Measurements from ENCODE around the gene QARS1. TPM values are rescaled to one million over a fixed set of nuclear protein-coding genes. Genes with fewer than 3 reads are reported as not detected.
A peak's percentile ranks its signal among the peaks of the same experiment; 100 is the strongest.

Gene QARS1
- total RNA-seq, 1 donor from 2014 or later, result 416 TPM

DNA sequence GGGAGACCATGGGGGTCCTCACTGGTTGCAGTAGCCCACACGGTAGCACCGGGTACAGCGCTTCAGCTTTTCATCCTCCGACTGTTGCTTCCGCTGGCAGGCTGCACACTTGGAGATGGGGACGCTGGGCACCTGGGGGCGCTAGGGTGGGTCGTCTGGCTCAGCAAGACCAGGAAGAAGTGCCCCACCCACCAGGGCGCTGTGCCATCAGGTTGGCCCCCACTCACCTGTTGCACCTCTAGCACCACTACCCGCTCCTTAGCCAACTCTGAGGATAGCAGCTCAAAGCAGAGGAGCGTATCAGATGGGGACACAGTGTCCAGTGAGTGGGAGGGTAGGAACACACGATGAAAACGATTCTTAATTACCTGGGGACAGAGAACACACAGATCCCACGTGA is 7.7 kb upstream of the QARS1 start:
- no peaks in the 10 kb centered on the region for H3K9me3 Mint-ChIP-seq (ENCODE audit: unreplicated experiment)
- H3K4me1 Mint-ChIP-seq (ENCODE audit: unreplicated experiment), result no peaks in the 10 kb centered on the region
- TF ChIP-seq, protein P1, sequence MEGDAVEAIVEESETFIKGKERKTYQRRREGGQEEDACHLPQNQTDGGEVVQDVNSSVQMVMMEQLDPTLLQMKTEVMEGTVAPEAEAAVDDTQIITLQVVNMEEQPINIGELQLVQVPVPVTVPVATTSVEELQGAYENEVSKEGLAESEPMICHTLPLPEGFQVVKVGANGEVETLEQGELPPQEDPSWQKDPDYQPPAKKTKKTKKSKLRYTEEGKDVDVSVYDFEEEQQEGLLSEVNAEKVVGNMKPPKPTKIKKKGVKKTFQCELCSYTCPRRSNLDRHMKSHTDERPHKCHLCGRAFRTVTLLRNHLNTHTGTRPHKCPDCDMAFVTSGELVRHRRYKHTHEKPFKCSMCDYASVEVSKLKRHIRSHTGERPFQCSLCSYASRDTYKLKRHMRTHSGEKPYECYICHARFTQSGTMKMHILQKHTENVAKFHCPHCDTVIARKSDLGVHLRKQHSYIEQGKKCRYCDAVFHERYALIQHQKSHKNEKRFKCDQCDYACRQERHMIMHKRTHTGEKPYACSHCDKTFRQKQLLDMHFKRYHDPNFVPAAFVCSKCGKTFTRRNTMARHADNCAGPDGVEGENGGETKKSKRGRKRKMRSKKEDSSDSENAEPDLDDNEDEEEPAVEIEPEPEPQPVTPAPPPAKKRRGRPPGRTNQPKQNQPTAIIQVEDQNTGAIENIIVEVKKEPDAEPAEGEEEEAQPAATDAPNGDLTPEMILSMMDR (IDR thresholded peaks at IDR 0.05; ENCODE audit: unreplicated experiment), result no peak
- H3K27ac Mint-ChIP-seq (ENCODE audit: unreplicated experiment), result no peak overlapping the region
- peaks cover 45% of the 10 kb centered on the region for H3K36me3 Mint-ChIP-seq (ENCODE audit: low read depth, unreplicated experiment)
- no peak for DNase-seq (ENCODE audit: low spot score)
- no peaks in the 10 kb centered on the region for H3K27me3 Mint-ChIP-seq (ENCODE audit: unreplicated experiment)
- H3K4me3 Mint-ChIP-seq (ENCODE audit: unreplicated experiment), result no peak overlapping the region

DNA sequence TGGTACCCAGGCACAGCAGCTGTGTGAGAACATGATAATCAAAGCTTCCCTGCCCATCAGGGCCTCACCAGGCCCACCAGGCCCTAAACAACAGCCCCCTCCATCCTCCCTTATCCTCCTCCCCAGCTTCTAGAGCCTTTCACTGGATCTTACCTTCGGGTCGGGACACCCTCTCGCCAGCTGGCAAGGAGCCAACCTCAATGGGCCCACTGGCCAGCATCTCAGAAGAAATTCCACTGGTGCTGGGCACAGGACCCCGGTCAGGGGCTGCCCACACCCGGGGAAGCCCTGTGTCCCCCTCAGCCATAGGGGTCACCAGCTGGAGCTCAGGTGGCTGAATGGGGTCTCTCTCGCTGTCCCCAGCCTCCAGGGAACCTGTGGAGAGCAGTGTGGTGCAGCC is 6.8 kb upstream of the QARS1 start:
- Mint-ChIP-seq H3K36me3 (ENCODE audit: low read depth, unreplicated experiment) (peaks cover 42% of the 10 kb centered on the region), H3K27ac (ENCODE audit: unreplicated experiment) (no peak overlapping the region), H3K4me1 (ENCODE audit: unreplicated experiment) (no peaks in the 10 kb centered on the region), H3K4me3 (ENCODE audit: unreplicated experiment) (no peak overlapping the region), H3K9me3 (ENCODE audit: unreplicated experiment) (no peaks in the 10 kb centered on the region), H3K27me3 (ENCODE audit: unreplicated experiment) (no peaks in the 10 kb centered on the region)
- TF ChIP-seq, protein P1 (IDR thresholded peaks at IDR 0.05; ENCODE audit: unreplicated experiment), result no peak
- no peak for DNase-seq (ENCODE audit: low spot score)

DNA sequence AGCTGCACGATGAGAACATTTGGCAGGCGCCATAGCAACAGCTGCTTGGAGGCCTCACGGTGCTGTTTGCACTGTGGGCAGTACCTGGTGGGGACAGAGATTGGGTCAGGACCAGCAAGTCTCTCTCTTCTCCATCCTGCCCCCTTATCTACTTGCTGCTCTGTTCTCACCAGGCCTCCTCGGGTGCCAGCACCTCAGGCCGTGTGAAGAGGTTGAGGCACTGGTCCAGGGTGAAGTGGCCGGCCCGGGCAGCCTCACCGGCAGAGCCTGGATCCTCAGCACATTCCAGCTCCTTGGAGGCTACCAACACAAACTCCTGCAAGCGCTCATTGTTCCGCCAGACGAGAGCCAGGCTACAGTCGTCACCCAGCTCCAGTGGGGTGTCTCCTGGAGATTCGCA is 6.2 kb upstream of the QARS1 start:
- Mint-ChIP-seq H3K9me3 (ENCODE audit: unreplicated experiment) (no peaks in the 10 kb centered on the region), H3K27ac (ENCODE audit: unreplicated experiment) (no peak overlapping the region), H3K4me1 (ENCODE audit: unreplicated experiment) (peaks cover 3% of the 10 kb centered on the region), H3K4me3 (ENCODE audit: unreplicated experiment) (no peak overlapping the region), H3K27me3 (ENCODE audit: unreplicated experiment) (peaks cover under 1% of the 10 kb centered on the region), H3K36me3 (ENCODE audit: low read depth, unreplicated experiment) (peaks cover 41% of the 10 kb centered on the region)
- no peak for DNase-seq (ENCODE audit: low spot score)
- TF ChIP-seq, protein P1 (IDR thresholded peaks at IDR 0.05; ENCODE audit: unreplicated experiment), result no peak

DNA sequence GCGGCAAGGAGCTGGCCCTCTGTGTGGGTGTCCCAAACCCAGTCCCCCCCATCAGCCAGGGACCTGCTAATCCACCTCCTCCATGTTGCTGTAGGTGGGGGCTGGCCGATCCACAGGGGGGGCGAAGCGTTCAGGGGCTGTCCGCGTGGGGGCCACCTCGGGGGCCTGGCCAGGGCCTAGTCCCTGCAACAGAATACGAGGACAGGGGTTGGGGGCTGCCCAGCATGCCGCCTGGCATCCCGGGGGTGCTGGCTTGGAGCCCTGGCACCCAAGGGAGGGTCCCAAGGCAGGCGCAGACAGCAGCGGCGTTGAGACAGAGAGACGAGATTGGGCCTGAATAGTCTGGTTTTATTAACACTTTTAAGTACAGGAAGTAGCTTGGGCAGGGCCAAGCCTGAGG is 3.8 kb upstream of the QARS1 start:
- Mint-ChIP-seq H3K4me1 (ENCODE audit: unreplicated experiment) (peaks cover 23% of the 10 kb centered on the region), H3K27me3 (ENCODE audit: unreplicated experiment) (peaks cover 11% of the 10 kb centered on the region), H3K9me3 (ENCODE audit: unreplicated experiment) (no peaks in the 10 kb centered on the region), H3K4me3 (ENCODE audit: unreplicated experiment) (no peak overlapping the region), H3K36me3 (ENCODE audit: low read depth, unreplicated experiment) (peaks cover 31% of the 10 kb centered on the region), H3K27ac (ENCODE audit: unreplicated experiment) (no peak overlapping the region)
- DNase-seq (ENCODE audit: low spot score), result no peak
- TF ChIP-seq, protein P1 (IDR thresholded peaks at IDR 0.05; ENCODE audit: unreplicated experiment), result no peak

DNA sequence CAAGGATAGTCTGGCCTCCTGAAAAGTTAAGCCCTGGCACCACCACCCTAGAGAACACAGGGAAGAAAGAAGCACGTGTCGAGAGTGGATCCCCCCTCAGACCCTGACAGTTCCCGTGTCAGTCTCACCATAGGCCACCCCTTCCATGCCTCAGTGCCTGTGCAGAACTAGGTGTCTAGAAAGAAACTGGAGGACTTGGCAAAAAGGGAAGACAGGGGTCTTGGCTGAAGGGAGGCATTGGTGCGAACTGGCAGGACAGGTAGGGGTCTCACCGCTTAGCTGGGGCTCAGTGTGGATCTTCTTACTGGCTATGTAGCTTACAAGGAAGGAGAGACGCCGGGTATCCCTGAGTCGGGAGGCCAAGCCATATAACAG is 518 bp downstream of the QARS1 start:
- H3K27me3 Mint-ChIP-seq (ENCODE audit: unreplicated experiment), result peaks cover 11% of the 10 kb centered on the region
- no peaks in the 10 kb centered on the region for H3K9me3 Mint-ChIP-seq (ENCODE audit: unreplicated experiment)
- H3K4me1 Mint-ChIP-seq (ENCODE audit: unreplicated experiment), result peaks cover 27% of the 10 kb centered on the region
- peak overlapping the region; percentile 100 for H3K27ac Mint-ChIP-seq (ENCODE audit: unreplicated experiment)
- peak overlapping the region; percentile 98 for H3K4me3 Mint-ChIP-seq (ENCODE audit: unreplicated experiment)
- TF ChIP-seq, protein P1 (IDR thresholded peaks at IDR 0.05; ENCODE audit: unreplicated experiment), result no peak
- peaks cover 39% of the 10 kb centered on the region for H3K36me3 Mint-ChIP-seq (ENCODE audit: low read depth, unreplicated experiment)
- DNase-seq (ENCODE audit: low spot score), result no peak

Measured in endothelial cell (in vitro differentiated cells).